ENCODE data around the gene LRRC75B. TPM values are rescaled to one million over a fixed set of nuclear protein-coding genes. Genes with fewer than 3 reads are reported as not detected.
"Not testable (repeated sequence)": the region's sequence is repeated elsewhere in the genome, so short reads cannot be mapped to it uniquely, and the experiment has no call there.

Gene LRRC75B, protein sequence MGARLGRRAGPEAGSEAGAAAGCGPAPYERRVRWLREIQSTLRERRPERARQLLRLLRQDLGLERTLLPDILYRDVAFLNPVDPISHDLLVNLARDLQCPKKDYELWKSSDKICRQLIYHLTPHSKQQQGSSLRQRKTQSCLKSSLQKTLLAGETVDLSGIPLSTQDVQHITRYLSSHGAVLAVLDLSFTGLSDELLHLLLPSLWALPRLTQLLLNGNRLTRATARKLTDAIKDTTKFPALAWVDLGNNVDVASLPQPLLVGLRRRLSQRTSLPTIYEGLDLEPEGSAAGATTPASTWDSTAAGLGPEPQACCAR
- under 1 TPM in 1 of 2 experiments, not detected in 1; 0.25 TPM for total RNA-seq

GRCh38 chr22:24592851-24593558, at the start of gene LRRC75B:
TSS of gene LRRC75B (minus strand) at chr22:24593073. CDS start at chr22:24593039, 34 bp downstream.
- Mint-ChIP-seq H3K4me1 (ENCODE audit: low read depth) (peaks cover 4% of the 10 kb centered on the region), H3K27me3 (ENCODE audit: low read depth) (peaks cover 13% of the 10 kb centered on the region), H3K36me3 (ENCODE audit: low read depth) (no peaks in the 10 kb centered on the region), H3K27ac (no peak within 1 kb of the TSS), H3K4me3 (peak within 1 kb of the TSS; percentile 72), H3K9me3 (no peaks in the 10 kb centered on the region)
- CTCF ChIA-PET = no interaction called here
- DNase-seq = no peak
- intact Hi-C loops (cut with micrococcal nuclease) = no loop called here

- H3K27ac Mint-ChIP-seq; CTCF ChIA-PET; H3K4me3 Mint-ChIP-seq; H3K27me3 Mint-ChIP-seq (ENCODE audit: low read depth); DNase-seq; H3K36me3 Mint-ChIP-seq (ENCODE audit: low read depth); H3K9me3 Mint-ChIP-seq; intact Hi-C loops (cut with micrococcal nuclease); H3K4me1 Mint-ChIP-seq (ENCODE audit: low read depth): not testable (repeated sequence)
These were observed 49.4 kb upstream of the LRRC75B start for GRCh38 chr22:24642307-24642706.

DNA sequence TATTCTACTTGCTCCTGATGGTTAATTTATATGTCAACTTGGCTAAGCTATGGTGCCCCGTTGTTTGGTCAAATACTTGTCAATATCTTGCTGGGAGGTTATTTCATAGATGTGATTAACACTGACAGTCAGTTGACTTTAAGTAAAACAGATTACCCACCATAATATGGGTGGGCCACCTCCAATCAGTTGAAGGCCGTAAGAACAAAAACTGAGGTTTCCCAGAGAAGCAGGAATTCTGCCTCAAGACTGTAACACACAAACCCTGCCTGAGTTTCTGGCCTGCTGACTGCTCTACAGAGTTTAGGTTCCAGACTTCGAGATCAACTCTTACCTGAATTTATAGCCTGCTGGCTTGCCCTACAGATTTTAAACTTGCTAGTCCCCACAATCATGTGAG, 43.6 kb upstream of the LRRC75B start:
- H3K9me3 Mint-ChIP-seq; H3K27ac Mint-ChIP-seq; DNase-seq; H3K36me3 Mint-ChIP-seq (ENCODE audit: low read depth); H3K27me3 Mint-ChIP-seq (ENCODE audit: low read depth); CTCF ChIA-PET; intact Hi-C loops (cut with micrococcal nuclease); H3K4me3 Mint-ChIP-seq: not testable (repeated sequence)
- H3K4me1 Mint-ChIP-seq (ENCODE audit: low read depth) = peaks cover 21% of the 10 kb centered on the region

DNA sequence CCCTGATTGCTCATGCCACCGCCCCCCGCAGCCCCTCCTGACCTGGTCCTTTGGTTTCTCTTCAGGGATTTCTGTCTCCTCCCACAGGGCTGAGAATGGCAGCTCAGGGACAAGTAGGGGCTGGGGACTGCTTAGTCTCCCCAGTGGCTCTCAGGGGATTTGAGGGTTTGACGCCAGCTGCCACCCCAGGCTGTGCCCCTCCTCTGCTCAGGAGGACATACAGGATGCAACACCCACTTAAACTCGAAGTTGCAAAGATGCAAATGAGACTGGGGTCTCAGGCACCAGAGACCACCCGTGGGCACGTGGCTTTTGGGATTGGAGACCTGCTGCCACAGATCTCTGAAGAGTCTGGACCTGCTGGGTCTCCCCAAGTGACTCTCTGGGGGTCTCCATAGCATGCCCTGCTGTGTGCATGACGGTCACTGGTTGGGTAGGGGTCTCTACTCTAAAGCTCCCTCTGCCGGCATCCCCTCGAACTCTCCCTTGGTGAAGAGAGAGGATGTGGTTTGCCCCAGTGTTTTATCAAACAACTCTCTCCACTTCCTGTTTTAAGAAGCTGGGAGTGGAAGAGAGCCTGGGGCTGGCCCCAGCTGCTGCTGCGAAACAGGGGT, 42.0 kb upstream of the LRRC75B start:
- DNase-seq = peak; percentile 46
- CTCF ChIA-PET; H3K4me3 Mint-ChIP-seq; H3K27me3 Mint-ChIP-seq (ENCODE audit: low read depth); H3K36me3 Mint-ChIP-seq (ENCODE audit: low read depth); H3K27ac Mint-ChIP-seq; H3K9me3 Mint-ChIP-seq; intact Hi-C loops (cut with micrococcal nuclease): not testable (repeated sequence)
- peaks cover 21% of the 10 kb centered on the region for H3K4me1 Mint-ChIP-seq (ENCODE audit: low read depth)

DNA sequence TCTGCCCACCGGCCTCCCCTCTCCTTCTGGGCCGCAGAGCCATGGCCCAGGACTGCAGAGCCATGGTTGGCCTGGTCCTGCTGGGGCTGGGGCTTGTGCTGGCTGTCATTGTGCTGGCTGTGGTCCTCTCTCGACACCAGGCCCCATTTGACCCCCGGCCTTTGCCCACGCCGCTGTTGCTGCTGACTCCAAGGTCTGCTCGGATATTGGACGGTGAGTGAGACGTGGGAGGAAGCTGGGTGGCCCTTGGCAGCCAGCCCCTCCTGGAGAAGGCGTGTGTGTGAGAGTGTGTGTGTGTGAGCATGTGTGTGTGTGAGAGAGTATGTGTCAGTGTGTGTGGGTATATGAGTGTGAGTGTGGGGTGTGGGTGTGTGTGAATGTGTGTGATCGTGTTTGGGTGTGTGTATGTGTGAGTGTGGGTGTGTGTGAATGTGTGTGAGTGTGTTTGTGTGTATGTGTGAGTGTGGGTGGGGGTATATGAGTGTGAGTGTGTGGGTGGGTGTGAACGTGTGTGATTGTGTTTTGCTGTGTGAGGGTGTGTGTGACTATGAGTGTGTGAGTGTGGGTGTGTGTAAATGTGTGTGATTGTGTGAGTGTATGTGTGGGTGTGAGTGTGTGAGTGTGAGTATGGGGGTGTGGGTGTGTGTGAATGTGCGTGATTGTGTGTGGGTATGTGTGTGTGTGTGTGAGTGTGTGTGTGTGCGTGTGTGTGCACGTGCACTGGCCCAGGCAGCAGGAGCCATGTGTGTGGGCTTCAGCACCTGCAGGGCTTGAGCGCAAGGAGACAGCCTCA, 40.6 kb upstream of the LRRC75B start:
- CTCF ChIA-PET = not testable (repeated sequence)

DNA sequence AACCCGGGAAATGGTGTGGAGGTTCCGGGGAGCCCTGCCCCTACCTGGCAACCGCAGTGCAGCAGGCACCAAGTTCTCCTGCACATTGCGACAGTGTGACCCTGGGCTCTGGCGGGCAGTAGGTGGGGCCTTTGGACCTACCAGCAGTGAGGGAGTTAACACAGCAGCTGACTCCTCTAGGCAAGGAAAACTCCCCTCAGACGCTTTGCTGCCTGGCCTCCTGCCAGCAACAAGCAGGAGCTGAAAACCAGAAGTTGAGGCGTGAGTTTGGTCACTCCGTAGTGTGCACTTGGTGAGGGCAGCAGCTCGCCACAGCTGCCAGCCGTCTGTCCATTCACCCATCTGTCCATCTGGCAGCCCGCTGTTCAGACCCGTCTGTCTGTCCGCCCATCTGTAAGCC, 39.8 kb upstream of the LRRC75B start:
- H3K27ac Mint-ChIP-seq; H3K27me3 Mint-ChIP-seq (ENCODE audit: low read depth); intact Hi-C loops (cut with micrococcal nuclease); CTCF ChIA-PET; H3K9me3 Mint-ChIP-seq; DNase-seq; H3K4me3 Mint-ChIP-seq; H3K36me3 Mint-ChIP-seq (ENCODE audit: low read depth): not testable (repeated sequence)
- peaks cover 21% of the 10 kb centered on the region for H3K4me1 Mint-ChIP-seq (ENCODE audit: low read depth)

More for the DNA sequence above, 40.6 kb upstream of the LRRC75B start:
- H3K9me3 Mint-ChIP-seq; H3K27me3 Mint-ChIP-seq (ENCODE audit: low read depth); H3K4me3 Mint-ChIP-seq; H3K27ac Mint-ChIP-seq; intact Hi-C loops (cut with micrococcal nuclease); H3K36me3 Mint-ChIP-seq (ENCODE audit: low read depth); DNase-seq: not testable (repeated sequence)
- peaks cover 21% of the 10 kb centered on the region for H3K4me1 Mint-ChIP-seq (ENCODE audit: low read depth)

GRCh38 chr22:24631430-24632122, 38.7 kb upstream of the LRRC75B start:
- H3K27ac Mint-ChIP-seq = not testable (repeated sequence)

DNA sequence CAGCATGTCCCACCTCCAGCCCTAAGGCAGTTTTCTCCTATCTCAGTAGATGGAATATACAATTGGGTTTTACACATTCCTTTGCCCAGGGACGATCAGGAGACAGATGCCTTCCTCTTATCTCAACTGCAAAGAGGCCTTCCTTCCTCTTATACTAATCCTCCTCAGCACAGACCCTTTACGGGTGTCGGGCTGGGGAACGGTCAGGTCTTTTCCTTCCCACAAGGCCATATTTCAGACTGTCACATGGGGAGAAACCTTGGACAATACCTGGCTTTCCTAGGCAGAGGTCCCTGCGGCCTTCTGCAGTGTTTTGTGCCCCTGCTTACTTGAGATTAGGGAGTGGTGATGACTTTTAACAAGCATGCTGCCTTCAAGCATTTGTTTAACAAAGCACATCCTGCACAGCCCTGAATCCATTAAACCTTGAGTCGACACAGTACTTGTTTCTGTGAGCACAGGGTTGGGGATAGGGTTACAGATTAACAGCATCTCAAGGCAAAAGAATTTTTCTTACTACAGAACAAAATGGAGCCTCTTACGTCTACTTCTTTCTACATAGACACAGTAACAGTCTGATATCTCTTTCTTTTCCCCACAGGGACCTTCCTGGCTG, 38.0 kb upstream of the LRRC75B start:
- H3K4me1 Mint-ChIP-seq (ENCODE audit: low read depth) = peaks cover 17% of the 10 kb centered on the region
- DNase-seq; H3K4me3 Mint-ChIP-seq; H3K27me3 Mint-ChIP-seq (ENCODE audit: low read depth); H3K36me3 Mint-ChIP-seq (ENCODE audit: low read depth); H3K27ac Mint-ChIP-seq; H3K9me3 Mint-ChIP-seq; CTCF ChIA-PET; intact Hi-C loops (cut with micrococcal nuclease): not testable (repeated sequence)

More at GRCh38 chr22:24631430-24632122, 38.7 kb upstream of the LRRC75B start:
- CTCF ChIA-PET; DNase-seq; H3K9me3 Mint-ChIP-seq; H3K4me3 Mint-ChIP-seq; intact Hi-C loops (cut with micrococcal nuclease); H3K36me3 Mint-ChIP-seq (ENCODE audit: low read depth); H3K27me3 Mint-ChIP-seq (ENCODE audit: low read depth): not testable (repeated sequence)
- H3K4me1 Mint-ChIP-seq (ENCODE audit: low read depth) = peaks cover 20% of the 10 kb centered on the region

GRCh38 chr22:24629069-24629468, 36.2 kb upstream of the LRRC75B start:
- H3K4me1 Mint-ChIP-seq (ENCODE audit: low read depth); H3K27me3 Mint-ChIP-seq (ENCODE audit: low read depth); H3K9me3 Mint-ChIP-seq; H3K4me3 Mint-ChIP-seq; H3K27ac Mint-ChIP-seq; H3K36me3 Mint-ChIP-seq (ENCODE audit: low read depth); intact Hi-C loops (cut with micrococcal nuclease); CTCF ChIA-PET: not testable (repeated sequence)
- DNase-seq = peak; percentile 19

DNA sequence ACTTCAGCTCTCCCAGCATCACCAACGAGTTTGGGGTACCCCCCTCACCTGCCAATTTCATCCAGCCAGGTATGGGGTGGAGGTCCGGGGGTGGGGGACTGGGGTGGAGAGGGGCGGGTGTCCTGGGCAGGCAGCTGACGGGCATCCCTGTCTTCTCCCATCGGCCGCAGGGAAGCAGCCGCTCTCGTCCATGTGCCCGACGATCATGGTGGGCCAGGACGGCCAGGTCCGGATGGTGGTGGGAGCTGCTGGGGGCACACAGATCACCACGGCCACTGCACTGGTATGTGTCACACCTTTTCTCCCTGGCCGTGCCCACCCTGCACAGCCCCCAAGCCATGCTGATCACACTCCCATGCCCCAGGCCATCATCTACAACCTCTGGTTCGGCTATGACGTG, 35.0 kb upstream of the LRRC75B start:
- DNase-seq; H3K36me3 Mint-ChIP-seq (ENCODE audit: low read depth); H3K4me3 Mint-ChIP-seq; intact Hi-C loops (cut with micrococcal nuclease); H3K9me3 Mint-ChIP-seq; CTCF ChIA-PET; H3K4me1 Mint-ChIP-seq (ENCODE audit: low read depth); H3K27ac Mint-ChIP-seq; H3K27me3 Mint-ChIP-seq (ENCODE audit: low read depth): not testable (repeated sequence)

DNA sequence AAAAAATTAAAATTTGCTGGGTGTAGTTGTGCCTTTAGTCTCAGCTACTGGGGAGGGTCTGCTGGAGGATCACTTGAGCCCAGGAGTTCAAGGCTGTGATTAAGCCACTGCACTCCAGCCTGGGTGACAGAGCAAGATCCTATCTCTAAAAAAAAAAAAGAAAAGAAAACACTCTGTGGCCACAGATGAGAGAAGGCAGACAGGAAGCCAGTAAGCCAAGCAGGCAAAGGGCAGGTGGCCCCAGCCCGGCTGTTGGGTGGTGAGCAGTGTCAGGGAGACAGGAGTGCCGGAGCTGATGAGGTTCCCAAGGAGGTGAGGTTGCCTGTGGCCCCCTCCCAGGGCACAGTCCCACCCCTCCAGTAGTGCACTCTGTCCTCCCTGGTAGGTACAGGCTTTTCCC, 29.7 kb upstream of the LRRC75B start:
- H3K4me3 Mint-ChIP-seq; H3K36me3 Mint-ChIP-seq (ENCODE audit: low read depth); H3K27ac Mint-ChIP-seq; H3K27me3 Mint-ChIP-seq (ENCODE audit: low read depth); H3K4me1 Mint-ChIP-seq (ENCODE audit: low read depth); CTCF ChIA-PET; H3K9me3 Mint-ChIP-seq; DNase-seq; intact Hi-C loops (cut with micrococcal nuclease): not testable (repeated sequence)

GRCh38 chr22:24621244-24621643, 28.4 kb upstream of the LRRC75B start:
- H3K27me3 Mint-ChIP-seq (ENCODE audit: low read depth); H3K9me3 Mint-ChIP-seq; H3K36me3 Mint-ChIP-seq (ENCODE audit: low read depth); CTCF ChIA-PET; H3K4me1 Mint-ChIP-seq (ENCODE audit: low read depth); intact Hi-C loops (cut with micrococcal nuclease); H3K27ac Mint-ChIP-seq; H3K4me3 Mint-ChIP-seq; DNase-seq: not testable (repeated sequence)
